ENCODE data around the gene NME3.

NME3 gene

GRCh38 chr16:1729445-1729844 is 41.9 kb downstream of the NME3 start:
- DNase-seq (ENCODE audit: low read depth in 2 of 2, low spot score in 1 of 2), result no peak

GRCh38 chr16:1729026-1729425 is 42.3 kb downstream of the NME3 start:
- DNase-seq (ENCODE audit: low read depth in 2 of 2, low spot score in 1 of 2), result no peak

- no peak for DNase-seq (ENCODE audit: low read depth in 2 of 2, low spot score in 1 of 2)
Observed at GRCh38 chr16:1727651-1728624, 43.4 kb downstream of the NME3 start.

GRCh38 chr16:1726661-1727502 is 44.5 kb downstream of the NME3 start:
- DNase-seq (ENCODE audit: low read depth in 2 of 2, low spot score in 1 of 2), result no peak

GRCh38 chr16:1724491-1724890 is 46.9 kb downstream of the NME3 start:
- DNase-seq (ENCODE audit: low read depth in 2 of 2, low spot score in 1 of 2), result no peak

- no peak for DNase-seq (ENCODE audit: low read depth in 2 of 2, low spot score in 1 of 2)
Observed at GRCh38 chr16:1723450-1724147, 47.7 kb downstream of the NME3 start.

GRCh38 chr16:1721372-1721771 is 50.0 kb downstream of the NME3 start:
- no peak for DNase-seq (ENCODE audit: low read depth in 2 of 2, low spot score in 1 of 2)
